ENCODE measurements around the gene FOXO6. TPM values are rescaled to one million over a fixed set of nuclear protein-coding genes. Genes with fewer than 3 reads are reported as not detected.
A peak's percentile ranks its signal among the peaks of the same experiment; 100 is the strongest.

The FOXO6 gene
- total and polyA plus RNA-seq, 2 donors (not counting 1 experiment from before 2014, with no cell fraction given) = 0.06 to 0.15 TPM

DNA sequence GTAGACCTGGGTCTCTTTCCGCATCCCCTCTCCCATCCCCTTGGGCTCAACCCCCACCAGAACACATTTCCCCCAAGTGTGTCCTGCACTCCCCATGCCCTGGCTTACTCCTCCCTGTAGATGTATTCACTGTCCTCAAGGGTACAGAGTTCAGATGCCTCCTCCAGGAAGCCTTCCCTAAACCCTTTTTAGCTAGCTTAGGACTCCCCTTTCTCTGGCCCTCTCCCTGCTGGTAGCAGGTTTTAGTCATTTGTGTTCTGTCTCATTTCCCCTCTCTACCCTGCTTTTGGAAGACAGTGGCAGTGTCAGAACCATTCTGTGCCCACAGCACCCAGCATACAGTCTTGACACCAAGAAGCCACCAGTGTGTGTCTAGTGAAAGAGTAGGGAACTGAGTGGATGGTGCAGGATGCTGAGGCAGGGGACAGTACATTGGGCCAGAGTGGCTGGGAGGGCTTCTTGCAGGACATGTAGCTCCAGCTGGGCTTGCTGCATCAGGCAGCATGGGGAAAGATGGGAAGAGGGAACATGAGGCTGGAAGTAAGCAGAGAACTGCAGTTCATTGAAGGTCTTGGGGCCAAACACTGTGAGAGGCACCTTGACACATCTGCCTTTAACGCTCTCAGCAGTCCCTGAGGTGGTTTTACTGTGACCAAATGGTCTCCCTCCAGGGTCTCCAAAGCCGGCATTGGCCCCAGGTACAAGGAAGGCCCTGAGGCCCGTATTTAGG lies 2.5 kb downstream of the FOXO6 start:
- Histone ChIP-seq H3K36me3 (replicated peaks in 1 of 2; ENCODE audit: control extremely low read depth in 1 of 2, control insufficient read depth in 1 of 2, extremely low read depth in 1 of 2, insufficient read depth in 2 of 2, low read length in 1 of 2) (no peaks in the 10 kb centered on the region), H3K9ac (ENCODE audit: low read length) (no peak overlapping the region), H3K9me3 (ENCODE audit: control extremely low read depth in 1 of 3, control insufficient read depth in 2 of 3, insufficient read depth in 1 of 3, low read length in 2 of 3) (peaks cover 0 to 8% (median 0%) of the 10 kb centered on the region in 3 donors), H3K27ac (ENCODE audit: low read length in 2 of 2) (no peak overlapping the region), H3K4me1 (ENCODE audit: control insufficient read depth in 2 of 2, insufficient read depth in 2 of 2, low read length in 2 of 2) (peaks cover 34 to 36% of the 10 kb centered on the region in 2 donors), H3K4me3 (ENCODE audit: control extremely low read depth in 1 of 5, extremely low read depth in 1 of 5, insufficient read depth in 1 of 5, low read depth in 2 of 5, low read length in 4 of 5) (no peak overlapping the region), H4K20me1 (ENCODE audit: control insufficient read depth, insufficient read depth, low read length, poor library complexity, severe bottlenecking) (peaks cover 5% of the 10 kb centered on the region), H3K27me3 (replicated peaks in 1 of 4; ENCODE audit: control extremely low read depth in 1 of 4, control insufficient read depth in 3 of 4, insufficient read depth in 4 of 4, low read length in 3 of 4) (peaks cover 0 to 64% (median 26%) of the 10 kb centered on the region in 4 experiments), H2AFZ (ENCODE audit: insufficient read depth, low read depth, low read length, poor library complexity, severe bottlenecking) (no peak overlapping the region), H3K4me2 (replicated peaks; ENCODE audit: low read depth, low read length, poor library complexity, severe bottlenecking) (no peak overlapping the region), H3K79me2 (ENCODE audit: control insufficient read depth, insufficient read depth, low read length) (no peaks in the 10 kb centered on the region)
- Mint-ChIP-seq H3K27ac (no peak overlapping the region), H3K4me3 (peak overlapping the region; percentile 38), H3K4me1 (peaks cover 32% of the 10 kb centered on the region), H3K9me3 (ENCODE audit: insufficient read depth) (no peaks in the 10 kb centered on the region), H3K27me3 (peaks cover 32% of the 10 kb centered on the region)
- intact Hi-C loops (cut with micrococcal nuclease) = loop anchor here (5.0 kb wide), 1 partner anchor 121 kb away; the partner anchor contains the start of gene SCMH1
- ATAC-seq (ENCODE audit: low read depth) = no peak
- DNase-seq = peak; percentile 36
- WGBS (ENCODE audit: insufficient coverage) = 100% methylated on average over 2 of the region's 4 CpGs
- ChIA-PET POLR2A (no interaction called here), CTCF (no interaction called here)
- TF ChIP-seq, protein P1, sequence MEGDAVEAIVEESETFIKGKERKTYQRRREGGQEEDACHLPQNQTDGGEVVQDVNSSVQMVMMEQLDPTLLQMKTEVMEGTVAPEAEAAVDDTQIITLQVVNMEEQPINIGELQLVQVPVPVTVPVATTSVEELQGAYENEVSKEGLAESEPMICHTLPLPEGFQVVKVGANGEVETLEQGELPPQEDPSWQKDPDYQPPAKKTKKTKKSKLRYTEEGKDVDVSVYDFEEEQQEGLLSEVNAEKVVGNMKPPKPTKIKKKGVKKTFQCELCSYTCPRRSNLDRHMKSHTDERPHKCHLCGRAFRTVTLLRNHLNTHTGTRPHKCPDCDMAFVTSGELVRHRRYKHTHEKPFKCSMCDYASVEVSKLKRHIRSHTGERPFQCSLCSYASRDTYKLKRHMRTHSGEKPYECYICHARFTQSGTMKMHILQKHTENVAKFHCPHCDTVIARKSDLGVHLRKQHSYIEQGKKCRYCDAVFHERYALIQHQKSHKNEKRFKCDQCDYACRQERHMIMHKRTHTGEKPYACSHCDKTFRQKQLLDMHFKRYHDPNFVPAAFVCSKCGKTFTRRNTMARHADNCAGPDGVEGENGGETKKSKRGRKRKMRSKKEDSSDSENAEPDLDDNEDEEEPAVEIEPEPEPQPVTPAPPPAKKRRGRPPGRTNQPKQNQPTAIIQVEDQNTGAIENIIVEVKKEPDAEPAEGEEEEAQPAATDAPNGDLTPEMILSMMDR (IDR thresholded peaks at IDR 0.05) = no peak
- TF ChIP-seq EZH2 (IDR thresholded peaks at IDR 0.05; ENCODE audit: borderline replicate concordance, insufficient read depth, low read depth, low read length, poor library complexity, severe bottlenecking) = no peak

Data from B cell (primary cell).